Stimulated activated CD4-positive, alpha-beta T cell treated with anti-CD3 and anti-CD28 coated beads, Interleukin-1b, Interleukin-23, amount 100 ng/mL, for 4 hours (primary cell): Measurements from ENCODE around the gene DOCK9.

Experiments
- DNase-seq, 2 donors: peaks; one replicate each; pipeline ENCODE4 v3.0.0-alpha.2; 2020; ENCODE audit warnings: low read depth in 2 of 2

DOCK9 gene

GRCh38 chr13:98886587-98887230, 91.2 kb downstream of the DOCK9 start:
- no peak for DNase-seq

- no peak for DNase-seq
Measured at GRCh38 chr13:98885600-98885999, 92.3 kb downstream of the DOCK9 start.

- no peak for DNase-seq
Measured at GRCh38 chr13:98883998-98884397, 93.9 kb downstream of the DOCK9 start.

GRCh38 chr13:98881390-98881789, 96.5 kb downstream of the DOCK9 start:
- DNase-seq = no peak

- DNase-seq = no peak
Measured at GRCh38 chr13:98880677-98881076, 97.2 kb downstream of the DOCK9 start.

- no peak for DNase-seq
Measured at GRCh38 chr13:98879957-98880356, 97.9 kb downstream of the DOCK9 start.

GRCh38 chr13:98879127-98879520, 98.7 kb downstream of the DOCK9 start:
- no peak for DNase-seq

- DNase-seq = no peak
Measured at GRCh38 chr13:98878486-98879126, 99.3 kb downstream of the DOCK9 start.

GRCh38 chr13:98877936-98878335, 99.9 kb downstream of the DOCK9 start:
- DNase-seq = no peak

- DNase-seq = no peak
Measured at GRCh38 chr13:98877466-98877865, 100.4 kb downstream of the DOCK9 start.

- no peak for DNase-seq
Measured at GRCh38 chr13:98875146-98875729, 102.6 kb downstream of the DOCK9 start.

GRCh38 chr13:98874029-98874397, 103.9 kb downstream of the DOCK9 start:
- DNase-seq = no peak

- no peak for DNase-seq
Measured at GRCh38 chr13:98873377-98874028, 104.4 kb downstream of the DOCK9 start.

GRCh38 chr13:98871727-98872126, 106.1 kb downstream of the DOCK9 start:
- no peak for DNase-seq

GRCh38 chr13:98869408-98870090, 108.3 kb downstream of the DOCK9 start:
- no peak for DNase-seq

GRCh38 chr13:98868932-98869331, 108.9 kb downstream of the DOCK9 start:
- DNase-seq = no peak

- DNase-seq = no peak
Measured at GRCh38 chr13:98866882-98867281, 111.0 kb downstream of the DOCK9 start.

GRCh38 chr13:98860491-98860890, 117.4 kb downstream of the DOCK9 start:
- DNase-seq = no peak

GRCh38 chr13:98858191-98858590, 119.7 kb downstream of the DOCK9 start:
- DNase-seq = no peak

- no peak for DNase-seq
Measured at GRCh38 chr13:98856983-98857382, 120.9 kb downstream of the DOCK9 start.

GRCh38 chr13:98854448-98854847, 123.4 kb downstream of the DOCK9 start:
- DNase-seq = no peak

- peak in 1 of 2 donors; percentile 13 for DNase-seq
Measured at GRCh38 chr13:98853771-98854221, 124.1 kb downstream of the DOCK9 start.
